ENCODE results near the gene CDR2L.

GRCh38 chr17:75044716-75045115, 57.3 kb downstream of the CDR2L start:
- TF ChIP-seq POLR2A (IDR thresholded peaks at IDR 0.05; ENCODE audit: extremely low read depth, insufficient read length) (no peak), MAX (IDR thresholded peaks at IDR 0.05; ENCODE audit: low read depth, low read length) (no peak)
